Lung (tissue), 12 donors: Measurements from ENCODE around the gene CCDC201. TPM values are rescaled to one million over a fixed set of nuclear protein-coding genes. Genes with fewer than 3 reads are reported as not detected.

ENCODE experiments used
- ATAC-seq: fragments of 200-7000 bp; cut with Tn5 transposase; one replicate; pipeline ENCODE4 v1.9.1; 2020; ENCODE audit warnings: moderate number of reproducible peaks; ENCODE audit not compliant: insufficient read depth, low FRiP score
- DNase-seq, 3 donors: peaks; one replicate each; pipeline ENCODE4 v3.0.0-alpha.2; 2013 to 2017
- H3K27ac ChIP-seq, 2 donors: one replicate each; pipeline ENCODE4 v1.5.1; 2013; ENCODE audit warnings: mild to moderate bottlenecking in 2 of 2, moderate library complexity in 2 of 2, control low read depth in 1 of 2, inconsistent platforms in 1 of 2, low read depth in 1 of 2, low read length in 1 of 2
- H3K27me3 ChIP-seq, 3 donors: one replicate each; pipeline ENCODE4 v1.5.1; 2013; ENCODE audit warnings: low read length in 2 of 3; ENCODE audit not compliant: control insufficient read depth in 3 of 3, insufficient read depth in 3 of 3
- H3K36me3 ChIP-seq, 4 donors: one replicate each; pipeline ENCODE4 v1.5.1; 2013; ENCODE audit warnings: low read length in 4 of 4, mild to moderate bottlenecking in 1 of 4, moderate library complexity in 1 of 4; ENCODE audit not compliant: control insufficient read depth in 4 of 4, insufficient read depth in 4 of 4
- H3K4me1 ChIP-seq, 5 donors: one replicate each; pipeline ENCODE4 v1.5.1; 2013; ENCODE audit warnings: low read length in 5 of 5, mild to moderate bottlenecking in 2 of 5, moderate library complexity in 1 of 5; ENCODE audit not compliant: control insufficient read depth in 5 of 5, insufficient read depth in 5 of 5
- H3K4me3 ChIP-seq: one replicate; pipeline ENCODE4 v1.5.1; 2013; ENCODE audit warnings: mild to moderate bottlenecking, control low read depth, moderate library complexity
- H3K9ac ChIP-seq, 2 donors: one replicate each; pipeline ENCODE4 v1.5.1; 2013; ENCODE audit warnings: low read length in 2 of 2, control low read depth in 1 of 2; ENCODE audit not compliant: insufficient read depth in 1 of 2
- H3K9me3 ChIP-seq, 4 donors: one replicate each; pipeline ENCODE4 v1.5.1; 2013; ENCODE audit warnings: low read length in 3 of 4, mild to moderate bottlenecking in 1 of 4, moderate library complexity in 1 of 4; ENCODE audit not compliant: control insufficient read depth in 4 of 4, insufficient read depth in 3 of 4
- CTCF ChIP-seq: IDR thresholded peaks from 2 replicates; pipeline ENCODE4 v1.5.1; 2012; ENCODE audit warnings: mild to moderate bottlenecking; ENCODE audit errors: control extremely low read depth, extremely low read depth
- WGBS, 2 donors: extraction: QIAGEN DNeasy Blood & Tissue Kit; methylation state at CpG; one replicate each; pipeline ENCODE4 v1.1.7; 2013; 5-methylcytosine and 5-hydroxymethylcytosine counted together
- polyA plus RNA-seq, 2 donors: library from polyadenylated mRNA; stranded (reverse); fragments of 200-250 nt; gene quantifications; one replicate each; pipeline ENCODE4 v1.2.1, GENCODE V29; 2013
- total RNA-seq, 2 donors: library from RNA; depleted of rRNA in 1 of 2; stranded (reverse); fragments of >200 nt in 1 of 2; gene quantifications; one replicate each; pipeline ENCODE4 v1.2.1, GENCODE V29; 2014 to 2021
- donor health status: control.
- donor health status: control.
- donor health status: Bipolar disorder and iron deficiency.
- donor health status: healthy.
- donor health status: DM: yes; HTN: yes; CAD: no.

The CCDC201 gene
- total and polyA plus RNA-seq, 4 donors: not detected

DNA sequence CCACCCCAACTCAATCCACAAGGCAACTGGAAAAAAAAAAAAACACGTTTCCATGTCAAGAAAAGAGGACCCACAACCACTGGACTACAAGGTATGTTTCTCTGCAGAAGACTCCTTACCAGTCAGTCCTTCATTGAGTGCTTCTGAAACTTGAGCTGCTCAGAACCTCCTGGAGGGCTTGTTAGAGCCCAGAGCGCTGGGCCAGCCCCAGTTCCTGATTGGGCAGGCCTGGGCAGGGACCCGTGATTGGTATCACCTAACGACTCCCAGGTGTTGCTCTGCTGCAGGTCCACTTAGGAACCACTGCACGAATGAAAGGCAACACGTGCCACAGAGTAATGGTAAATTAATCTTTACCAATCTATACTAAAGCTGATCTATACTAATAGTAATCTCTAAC lies 473 bp upstream of the CCDC201 start:
- no peak for DNase-seq
- no peak overlapping the region for H3K27ac ChIP-seq
- ATAC-seq: no peak
- no peaks in the 10 kb centered on the region for H3K27me3 ChIP-seq
- no peak for TF ChIP-seq CTCF
- H3K9ac ChIP-seq: no peak overlapping the region
- no peak overlapping the region for H3K4me3 ChIP-seq
- peaks cover 0 to 9% (median 2%) of the 10 kb centered on the region in 4 donors for H3K9me3 ChIP-seq
- H3K4me1 ChIP-seq: no peaks in the 10 kb centered on the region
- WGBS, 2 donors: 84 to 90% methylated on average over 6 of the region's 6 CpGs
- H3K36me3 ChIP-seq: no peaks in the 10 kb centered on the region

GRCh38 chr7:45872116-45873034 lies 507 bp downstream of the CCDC201 start:
- Histone ChIP-seq H3K36me3 (no peaks in the 10 kb centered on the region), H3K27me3 (no peaks in the 10 kb centered on the region), H3K9ac (no peak overlapping the region), H3K4me1 (no peaks in the 10 kb centered on the region), H3K9me3 (peaks cover 0 to 5% (median 0%) of the 10 kb centered on the region in 4 donors), H3K27ac (no peak overlapping the region), H3K4me3 (no peak overlapping the region)
- DNase-seq (no peak), ATAC-seq (no peak)
- 67 to 80% methylated on average over 10 of the region's 10 CpGs for WGBS, 2 donors
- no peak for TF ChIP-seq CTCF

DNA sequence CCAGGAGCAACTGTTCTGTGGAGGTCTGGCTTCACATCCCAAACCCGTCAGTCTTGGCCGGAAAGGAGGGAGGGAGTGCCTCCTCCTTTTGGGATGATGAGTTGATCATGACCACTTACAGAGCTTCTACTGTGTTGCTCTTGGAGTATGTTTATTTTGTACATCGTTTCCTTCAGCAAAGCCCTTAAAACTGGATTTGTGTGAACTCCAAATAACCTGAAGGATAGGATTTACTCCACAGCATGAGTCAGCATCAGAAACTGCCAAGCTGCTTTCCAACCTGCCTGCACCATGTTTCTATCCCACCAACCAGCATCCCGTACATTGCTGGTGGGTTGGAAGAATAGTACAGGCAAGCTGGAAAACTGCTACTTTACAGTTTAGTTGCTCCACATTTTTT lies 3.5 kb downstream of the CCDC201 start:
- ATAC-seq (no peak), DNase-seq (no peak)
- no peak for TF ChIP-seq CTCF
- WGBS, 2 donors: 73 to 80% methylated on average over 4 of the region's 4 CpGs
- Histone ChIP-seq H3K4me3 (no peak overlapping the region), H3K27me3 (no peaks in the 10 kb centered on the region), H3K27ac (no peak overlapping the region), H3K36me3 (no peaks in the 10 kb centered on the region), H3K4me1 (peaks cover 0 to 1% (median 0%) of the 10 kb centered on the region in 5 donors), H3K9me3 (peaks cover 0 to 2% (median 0%) of the 10 kb centered on the region in 4 donors), H3K9ac (no peak overlapping the region)
